SK-N-SH (cell line): ENCODE measurements around the gene BANF1.

Experiments used
- CTCF ChIP-seq: fragments of 200-600 bp; sonication (generic); IDR thresholded peaks from 2 replicates; pipeline ENCODE4 v1.6.1; 2017; ENCODE audit warnings: antibody characterized with exemption, mild to moderate bottlenecking, moderate library complexity
- GABPA ChIP-seq: IDR thresholded peaks from 2 replicates; pipeline ENCODE4 v1.4.0; 2012; ENCODE audit warnings: low read depth, mild to moderate bottlenecking
- NFIC ChIP-seq: IDR thresholded peaks from 2 replicates; pipeline ENCODE4 v1.4.0; 2012; ENCODE audit warnings: borderline replicate concordance
- NRF1 ChIP-seq: IDR thresholded peaks from 2 replicates; pipeline ENCODE4 v1.6.1; 2012; ENCODE audit warnings: low read depth, mild to moderate bottlenecking, low read length
- RXRA ChIP-seq: IDR thresholded peaks from 2 replicates; pipeline ENCODE4 v1.4.0; 2012; ENCODE audit warnings: low read depth, mild to moderate bottlenecking, borderline replicate concordance
- SMC3 ChIP-seq: IDR thresholded peaks from 2 replicates; pipeline ENCODE4 v1.6.1; 2012; ENCODE audit warnings: low read depth, low read length, improper control_type of control experiment
- TAF1 ChIP-seq: IDR thresholded peaks from 2 replicates; pipeline ENCODE4 v1.6.1; 2012; ENCODE audit warnings: low read depth, mild to moderate bottlenecking, low read length, moderate library complexity, borderline replicate concordance

- TF ChIP-seq RXRA (no peak), CTCF (no peak), NFIC (no peak), TAF1 (no peak), GABPA (no peak), NRF1 (no peak), SMC3 (no peak)
Observed at GRCh38 chr11:65977621-65978390, 24.5 kb upstream of the BANF1 start.
